GM12878 (cell line): Measurements from ENCODE around the gene FIBCD1. TPM values are rescaled to one million over a fixed set of nuclear protein-coding genes. Genes with fewer than 3 reads are reported as not detected.

Experiments
- ATAC-seq: fragments of 200-7000 bp; cut with Tn5 transposase; 3 replicates; pipeline ENCODE4 v1.9.1; 2020; ENCODE audit warnings: mild to moderate bottlenecking, moderate library complexity
- BruUV-seq: library from RNA; stranded (reverse); fragments of 400-500 nt; replicated peaks from 2 replicates; lab custom pipeline; 2021; lab: Mats Ljungman, UMichigan
- CTCF ChIA-PET: fragments of 300-600 bp; sonication (Branson Sonifier 250); formaldehyde crosslinking; extraction: SDS; loops from one replicate; lab custom pipeline; 2021; ENCODE audit warnings: inconsistent platforms; lab: Yijun Ruan, JAX
- POLR2A ChIA-PET: fragments of 350-600 bp; formaldehyde crosslinking; extraction: SDS; loops from one replicate; lab custom pipeline; 2021; ENCODE audit warnings: inconsistent platforms; lab: Charles Lee
- RAD21 ChIA-PET: fragments of 300-600 bp; sonication (Branson Sonifier 250); formaldehyde crosslinking; loops from one replicate; lab custom pipeline; 2023; ENCODE audit warnings: antibody characterized with exemption; ENCODE audit not compliant: unreplicated experiment; lab: Charles Lee
- SMC1A ChIA-PET: fragments of 300-600 bp; sonication (Branson Sonifier 250); formaldehyde crosslinking; loops from one replicate; lab custom pipeline; 2023; ENCODE audit not compliant: unreplicated experiment, uncharacterized antibody; lab: Charles Lee
- DNase-seq: peaks from one replicate; pipeline ENCODE4 v3.0.0-alpha.2; 2011; ENCODE audit warnings: low read depth, low spot score
- FAIRE-seq: peaks from 3 replicates; lab custom pipeline; 2011; peaks lifted over from hg19 to GRCh38; lab: Jason Lieb, UNC
- H2AFZ ChIP-seq: 2 replicates; pipeline ENCODE4 v1.6.0; 2011; ENCODE audit warnings: low read depth, low read length, control low read depth; ENCODE audit not compliant: control insufficient read depth
- H3K27ac ChIP-seq: 2 replicates; pipeline ENCODE4 v1.5.1; 2011; ENCODE audit warnings: control low read depth; ENCODE audit not compliant: control insufficient read depth, insufficient read depth
- H3K27me3 ChIP-seq, 2 experiments: replicated peaks in 1 of 2; 2 replicates each; pipeline versions ENCODE4 v1.6.0 to v1.6.1; 2011; ENCODE audit warnings: low read length in 1 of 2; ENCODE audit not compliant: control insufficient read depth in 2 of 2, insufficient read depth in 2 of 2
- H3K36me3 ChIP-seq, 2 experiments: 2 replicates each; pipeline ENCODE4 v1.5.1; 2011; ENCODE audit warnings: low read length in 1 of 2; ENCODE audit not compliant: control insufficient read depth in 2 of 2, insufficient read depth in 2 of 2
- H3K4me1 ChIP-seq: 2 replicates; pipeline ENCODE4 v1.6.1; 2011; ENCODE audit warnings: mild to moderate bottlenecking, low read length, moderate library complexity, mixed read lengths; ENCODE audit not compliant: control insufficient read depth, insufficient read depth
- H3K4me2 ChIP-seq: 2 replicates; pipeline ENCODE4 v1.6.0; 2011; ENCODE audit warnings: control low read depth; ENCODE audit not compliant: control insufficient read depth, insufficient read depth
- H3K4me3 ChIP-seq: fragments of 200-600 bp; sonication (generic); 2 replicates; pipeline ENCODE4 v1.5.1; 2016
- H3K79me2 ChIP-seq: 2 replicates; pipeline ENCODE4 v1.6.0; 2011; ENCODE audit warnings: low read length; ENCODE audit not compliant: control insufficient read depth, insufficient read depth
- H3K9ac ChIP-seq: 2 replicates; pipeline ENCODE4 v1.8.0; 2011; ENCODE audit warnings: low read length, control low read depth, mixed read lengths; ENCODE audit not compliant: control insufficient read depth, insufficient read depth
- H3K9me3 ChIP-seq: replicated peaks from 3 replicates; pipeline ENCODE4 v1.5.1; 2011; ENCODE audit warnings: mild to moderate bottlenecking, low read length; ENCODE audit not compliant: control insufficient read depth, insufficient read depth
- H4K20me1 ChIP-seq: 2 replicates; pipeline ENCODE4 v1.6.0; 2011; ENCODE audit not compliant: control insufficient read depth, insufficient read depth
- GATAD2B ChIP-seq: fragments of 450-650 bp; conservative IDR thresholded peaks from 2 replicates; pipeline ENCODE4 v1.6.1; 2017; ENCODE audit warnings: low read depth, mild to moderate bottlenecking, moderate library complexity
- JUNB ChIP-seq: IDR thresholded peaks from 2 replicates; pipeline ENCODE4 v1.6.1; 2016; ENCODE audit warnings: antibody characterized with exemption, mild to moderate bottlenecking
- NFYB ChIP-seq: IDR thresholded peaks from 2 replicates; pipeline ENCODE4 v1.6.1; 2011; ENCODE audit warnings: low read depth, mild to moderate bottlenecking, low read length, improper control_type of control experiment, moderate library complexity; ENCODE audit not compliant: insufficient read depth
- SIN3A ChIP-seq: IDR thresholded peaks from 2 replicates; pipeline ENCODE4 v1.6.1; 2012; ENCODE audit warnings: low read depth, low read length, improper control_type of control experiment
- SMAD1 ChIP-seq: fragments of 450-650 bp; IDR thresholded peaks from 2 replicates; pipeline ENCODE4 v1.6.1; 2018; ENCODE audit warnings: mild to moderate bottlenecking, low read depth; ENCODE audit not compliant: partially characterized antibody
- ZNF24 ChIP-seq: fragments of 450-650 bp; IDR thresholded peaks from 2 replicates; pipeline ENCODE4 v1.6.1; 2017; ENCODE audit warnings: antibody characterized with exemption, mild to moderate bottlenecking
- WGBS: methylation state at CpG from one replicate; pipeline ENCODE4 v1.1.6; 2016; ENCODE audit warnings: low lambda C conversion rate; ENCODE audit not compliant: insufficient replicate concordance, insufficient coverage; ENCODE audit errors: missing lambda C conversion rate; 5-methylcytosine and 5-hydroxymethylcytosine counted together
- in situ Hi-C: fragments of 300-500 bp; cut with MboI; formaldehyde crosslinking; loops from 9 replicates; pipeline ENCODE4 v1.14.3; 2018; ENCODE audit warnings: mixed read lengths
- intact Hi-C: fragments of 100-400 bp; cut with micrococcal nuclease; formaldehyde crosslinking; loops from one replicate; pipeline ENCODE4 v1.14.2; 2022; ENCODE audit not compliant: unreplicated experiment
- polyA plus RNA-seq, 11 experiments: library from polyadenylated mRNA; depleted of rRNA in 4 of 11; unstranded in 6 of 11; stranded (reverse) in 5 of 11; fragments of >200 nt; fragmentation: Nextera tagmentation in 4 of 11; fragmentation: Illumina TruSeq in 1 of 11; extraction: Ambion mirVana in 4 of 11; extraction: Trizol in 1 of 11; gene quantifications; 1 replicate in 1 of 11; 2 replicates in 10 of 11; pipeline versions ENCODE4 v1.2.1 to v1.2.3, GENCODE V29; 2011 to 2016; ENCODE audit warnings: inconsistent platforms in 2 of 11, missing spikeins in 2 of 11, low read depth in 1 of 11
- total RNA-seq, 4 experiments: library from RNA; depleted of rRNA in 3 of 4; stranded (reverse); fragments of >200 nt in 3 of 4; fragmentation: Illumina TruSeq in 1 of 4; extraction: Trizol in 1 of 4; gene quantifications; 2 replicates each; pipeline versions ENCODE4 v1.2.1 to v1.2.3, GENCODE V29; 2013 to 2021
- TF ChIP-seq, protein P1 (sequence below): fragments of 450-650 bp; IDR thresholded peaks from 2 replicates; pipeline ENCODE4 v1.6.1; 2017; ENCODE audit warnings: antibody characterized with exemption, mild to moderate bottlenecking, moderate library complexity
- TF ChIP-seq, protein P2 (sequence below): IDR thresholded peaks from 2 replicates; pipeline ENCODE4 v1.6.1; 2011; ENCODE audit warnings: mild to moderate bottlenecking, low read depth, low read length, moderate library complexity; ENCODE audit not compliant: insufficient replicate concordance
- TF ChIP-seq, protein P3 (sequence below): fragments of 450-650 bp; IDR thresholded peaks from 2 replicates; pipeline ENCODE4 v1.6.1; 2016; ENCODE audit warnings: mild to moderate bottlenecking

Gene FIBCD1
- total and polyA plus RNA-seq, 10 of the 15 experiments (the other 5 are each of a cell fraction or from before 2014, with no cell fraction given): 0.04 to 0.95 (median 0.25) TPM; not detected in 6

GRCh38 chr9:130920762-130921299 lies 18.2 kb downstream of the FIBCD1 start (continued):
- TF ChIP-seq, protein P1, sequence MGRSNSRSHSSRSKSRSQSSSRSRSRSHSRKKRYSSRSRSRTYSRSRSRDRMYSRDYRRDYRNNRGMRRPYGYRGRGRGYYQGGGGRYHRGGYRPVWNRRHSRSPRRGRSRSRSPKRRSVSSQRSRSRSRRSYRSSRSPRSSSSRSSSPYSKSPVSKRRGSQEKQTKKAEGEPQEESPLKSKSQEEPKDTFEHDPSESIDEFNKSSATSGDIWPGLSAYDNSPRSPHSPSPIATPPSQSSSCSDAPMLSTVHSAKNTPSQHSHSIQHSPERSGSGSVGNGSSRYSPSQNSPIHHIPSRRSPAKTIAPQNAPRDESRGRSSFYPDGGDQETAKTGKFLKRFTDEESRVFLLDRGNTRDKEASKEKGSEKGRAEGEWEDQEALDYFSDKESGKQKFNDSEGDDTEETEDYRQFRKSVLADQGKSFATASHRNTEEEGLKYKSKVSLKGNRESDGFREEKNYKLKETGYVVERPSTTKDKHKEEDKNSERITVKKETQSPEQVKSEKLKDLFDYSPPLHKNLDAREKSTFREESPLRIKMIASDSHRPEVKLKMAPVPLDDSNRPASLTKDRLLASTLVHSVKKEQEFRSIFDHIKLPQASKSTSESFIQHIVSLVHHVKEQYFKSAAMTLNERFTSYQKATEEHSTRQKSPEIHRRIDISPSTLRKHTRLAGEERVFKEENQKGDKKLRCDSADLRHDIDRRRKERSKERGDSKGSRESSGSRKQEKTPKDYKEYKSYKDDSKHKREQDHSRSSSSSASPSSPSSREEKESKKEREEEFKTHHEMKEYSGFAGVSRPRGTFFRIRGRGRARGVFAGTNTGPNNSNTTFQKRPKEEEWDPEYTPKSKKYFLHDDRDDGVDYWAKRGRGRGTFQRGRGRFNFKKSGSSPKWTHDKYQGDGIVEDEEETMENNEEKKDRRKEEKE: no peak
- TF ChIP-seq, protein P2, sequence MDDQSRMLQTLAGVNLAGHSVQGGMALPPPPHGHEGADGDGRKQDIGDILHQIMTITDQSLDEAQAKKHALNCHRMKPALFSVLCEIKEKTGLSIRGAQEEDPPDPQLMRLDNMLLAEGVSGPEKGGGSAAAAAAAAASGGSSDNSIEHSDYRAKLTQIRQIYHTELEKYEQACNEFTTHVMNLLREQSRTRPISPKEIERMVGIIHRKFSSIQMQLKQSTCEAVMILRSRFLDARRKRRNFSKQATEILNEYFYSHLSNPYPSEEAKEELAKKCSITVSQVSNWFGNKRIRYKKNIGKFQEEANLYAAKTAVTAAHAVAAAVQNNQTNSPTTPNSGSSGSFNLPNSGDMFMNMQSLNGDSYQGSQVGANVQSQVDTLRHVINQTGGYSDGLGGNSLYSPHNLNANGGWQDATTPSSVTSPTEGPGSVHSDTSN: no peak
- TF ChIP-seq, protein P3, sequence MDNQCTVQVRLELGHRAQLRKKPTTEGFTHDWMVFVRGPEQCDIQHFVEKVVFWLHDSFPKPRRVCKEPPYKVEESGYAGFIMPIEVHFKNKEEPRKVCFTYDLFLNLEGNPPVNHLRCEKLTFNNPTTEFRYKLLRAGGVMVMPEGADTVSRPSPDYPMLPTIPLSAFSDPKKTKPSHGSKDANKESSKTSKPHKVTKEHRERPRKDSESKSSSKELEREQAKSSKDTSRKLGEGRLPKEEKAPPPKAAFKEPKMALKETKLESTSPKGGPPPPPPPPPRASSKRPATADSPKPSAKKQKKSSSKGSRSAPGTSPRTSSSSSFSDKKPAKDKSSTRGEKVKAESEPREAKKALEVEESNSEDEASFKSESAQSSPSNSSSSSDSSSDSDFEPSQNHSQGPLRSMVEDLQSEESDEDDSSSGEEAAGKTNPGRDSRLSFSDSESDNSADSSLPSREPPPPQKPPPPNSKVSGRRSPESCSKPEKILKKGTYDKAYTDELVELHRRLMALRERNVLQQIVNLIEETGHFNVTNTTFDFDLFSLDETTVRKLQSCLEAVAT: no peak
- TF ChIP-seq GATAD2B: no peak
- TF ChIP-seq NFYB: no peak

DNA sequence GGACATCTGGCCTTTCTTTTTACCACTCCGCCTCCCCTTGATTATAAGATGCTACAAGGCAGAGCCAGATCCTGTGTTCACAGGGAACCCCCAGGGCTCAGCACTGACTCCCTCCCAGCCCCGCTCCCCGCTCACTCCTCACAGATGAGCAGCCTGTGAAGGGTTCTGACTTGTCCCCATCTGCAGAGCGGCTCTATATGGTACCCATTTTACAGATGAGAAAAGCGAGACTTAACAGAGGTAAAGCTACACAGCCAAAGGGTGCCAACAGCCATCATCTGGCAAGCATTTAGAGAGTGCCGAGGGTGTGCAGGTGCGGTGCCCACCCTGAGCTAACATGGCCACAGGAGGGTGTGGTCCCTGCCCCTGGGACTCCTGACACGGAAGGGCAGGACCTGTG lies 18.8 kb downstream of the FIBCD1 start:
- no peak for FAIRE-seq
- no peak for DNase-seq
- Histone ChIP-seq H3K27me3 (no peaks in the 10 kb centered on the region; a peak in 1 of 4 replicates), H3K4me2 (no peak overlapping the region), H3K4me3 (no peak overlapping the region), H3K4me1 (no peaks in the 10 kb centered on the region; the same call in 1 of the 2 replicates), H3K27ac (no peak overlapping the region), H3K79me2 (no peaks in the 10 kb centered on the region), H3K9me3 (no peaks in the 10 kb centered on the region), H3K9ac (no peak overlapping the region), H4K20me1 (no peaks in the 10 kb centered on the region), H2AFZ (no peak overlapping the region), H3K36me3 (no peaks in the 10 kb centered on the region)
- 38% methylated on average over 8 of the region's 8 CpGs for WGBS
- ATAC-seq: no peak
- TF ChIP-seq SMAD1: no peak
- TF ChIP-seq SIN3A: no peak
- no peak for TF ChIP-seq ZNF24
- no peak for TF ChIP-seq JUNB
- intact Hi-C loops (no loop called here), in situ Hi-C loops (no loop called here)
- CTCF ChIA-PET: no interaction called here
- POLR2A ChIA-PET: no interaction called here
- RAD21 ChIA-PET: no interaction called here
- SMC1A ChIA-PET: no interaction called here
- no TSS peak for BruUV-seq
